Dermis blood vessel endothelial cell (primary cell): ENCODE data around the gene HDAC4. TPM values are rescaled to one million over a fixed set of nuclear protein-coding genes. Genes with fewer than 3 reads are reported as not detected.
A peak's percentile ranks its signal among the peaks of the same experiment; 100 is the strongest.

Source experiments
- DNase-seq: peaks from one replicate; pipeline ENCODE4 v3.0.0; 2010
- total RNA-seq: library from RNA; depleted of rRNA; stranded (reverse); fragments of >200 nt; gene quantifications from 2 replicates; pipeline ENCODE4 v1.2.3, GENCODE V29; 2014

The HDAC4 gene
- total RNA-seq, 1 donor from 2014 or later, result 17.4 TPM

DNA sequence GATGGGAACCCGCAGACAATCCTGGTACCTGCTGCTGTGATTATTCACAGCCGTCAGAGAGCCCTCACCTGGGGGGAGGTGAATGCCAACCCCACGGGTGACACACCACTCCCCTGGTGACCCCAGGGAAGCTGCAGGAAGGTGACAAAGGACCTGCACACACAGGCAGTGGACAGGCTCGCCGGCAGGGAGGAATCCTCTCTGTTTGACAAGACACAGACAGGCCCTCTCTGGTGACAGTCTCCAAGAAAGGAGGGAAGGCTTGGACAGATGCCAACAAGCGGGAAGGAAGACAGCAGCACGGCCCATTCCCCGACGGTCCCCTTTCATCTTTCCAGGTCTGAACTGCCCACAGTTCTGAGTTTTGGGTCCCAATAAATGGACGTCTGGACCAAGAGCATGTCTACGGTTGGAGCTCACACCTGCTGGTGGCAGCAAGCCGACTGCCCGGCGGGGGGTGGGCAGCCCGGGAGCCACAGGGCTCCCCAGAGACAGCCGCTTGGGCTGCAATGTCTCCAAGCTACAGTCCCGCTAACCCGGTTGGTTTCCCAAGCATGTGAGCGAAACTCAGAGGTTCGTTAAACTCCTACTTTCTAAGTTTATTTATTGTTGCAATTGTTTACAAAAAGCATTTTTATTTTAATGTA is 31.8 kb downstream of the HDAC4 start:
- no peak for DNase-seq

DNA sequence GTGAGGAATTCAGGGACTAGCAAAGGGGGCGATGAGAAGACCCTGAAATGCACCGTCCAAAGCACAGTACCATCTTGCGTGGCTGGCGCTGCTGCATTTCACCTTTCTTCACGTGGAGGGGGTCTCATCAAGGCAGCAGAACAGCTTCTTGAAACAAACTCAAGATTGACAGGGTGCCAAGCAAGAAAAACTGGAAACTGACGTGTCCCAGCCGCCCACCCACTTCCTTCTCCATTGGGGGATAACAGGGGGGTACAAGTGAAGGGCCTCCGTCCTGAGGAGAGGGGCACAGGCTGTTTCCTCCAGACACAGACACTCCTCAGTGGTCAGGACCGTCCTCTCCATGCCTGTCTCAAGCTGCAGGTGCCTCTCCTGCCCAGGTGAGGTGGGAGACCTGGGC is 32.5 kb downstream of the HDAC4 start:
- no peak for DNase-seq

DNA sequence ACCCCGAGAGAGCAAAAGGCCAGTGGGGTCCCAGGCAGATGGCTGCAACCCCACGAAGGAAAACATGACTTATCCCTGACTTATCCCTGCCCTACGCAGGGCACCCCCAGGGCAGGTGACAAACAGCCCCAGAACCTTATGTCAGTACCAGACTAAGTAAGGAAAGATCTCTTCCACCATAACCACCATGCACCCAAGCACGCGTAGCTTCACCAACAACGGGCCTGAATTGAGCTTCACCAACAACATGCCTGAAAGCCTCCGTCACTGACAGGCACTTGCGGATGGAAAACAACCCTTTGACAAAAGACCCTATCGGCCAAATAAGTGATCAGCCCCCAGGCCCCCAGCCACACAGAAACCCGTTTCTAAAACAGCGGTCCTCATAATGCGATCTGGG is 34.1 kb downstream of the HDAC4 start:
- DNase-seq, result no peak

DNA sequence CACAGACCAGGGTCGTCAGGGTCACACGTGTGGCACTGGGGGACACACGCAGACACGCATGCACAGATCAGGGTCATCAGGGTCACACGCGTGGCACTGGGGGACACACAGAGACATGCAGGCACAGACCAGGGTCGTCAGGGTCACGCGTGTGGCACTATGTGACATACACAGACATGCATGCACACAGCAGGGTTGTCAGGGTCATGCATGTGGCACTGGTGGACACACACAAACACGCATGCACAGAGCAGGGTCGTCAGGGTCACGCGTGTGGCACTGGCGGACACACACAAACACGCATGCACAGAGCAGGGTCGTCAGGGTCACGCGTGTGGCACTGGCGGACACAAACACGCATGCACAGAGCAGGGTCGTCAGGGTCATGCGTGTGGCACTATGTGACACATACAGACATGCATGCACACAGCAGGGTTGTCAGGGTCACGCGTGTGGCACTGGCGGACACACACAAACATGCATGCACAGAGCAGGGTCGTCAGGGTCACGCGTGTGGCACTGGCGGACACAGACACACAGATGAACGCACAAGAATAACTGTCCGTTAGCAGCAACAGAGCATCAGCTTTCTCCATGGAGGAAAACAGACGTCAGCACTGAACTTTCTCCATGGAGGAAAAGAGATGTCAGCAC is 34.9 kb downstream of the HDAC4 start:
- DNase-seq, result no peak

DNA sequence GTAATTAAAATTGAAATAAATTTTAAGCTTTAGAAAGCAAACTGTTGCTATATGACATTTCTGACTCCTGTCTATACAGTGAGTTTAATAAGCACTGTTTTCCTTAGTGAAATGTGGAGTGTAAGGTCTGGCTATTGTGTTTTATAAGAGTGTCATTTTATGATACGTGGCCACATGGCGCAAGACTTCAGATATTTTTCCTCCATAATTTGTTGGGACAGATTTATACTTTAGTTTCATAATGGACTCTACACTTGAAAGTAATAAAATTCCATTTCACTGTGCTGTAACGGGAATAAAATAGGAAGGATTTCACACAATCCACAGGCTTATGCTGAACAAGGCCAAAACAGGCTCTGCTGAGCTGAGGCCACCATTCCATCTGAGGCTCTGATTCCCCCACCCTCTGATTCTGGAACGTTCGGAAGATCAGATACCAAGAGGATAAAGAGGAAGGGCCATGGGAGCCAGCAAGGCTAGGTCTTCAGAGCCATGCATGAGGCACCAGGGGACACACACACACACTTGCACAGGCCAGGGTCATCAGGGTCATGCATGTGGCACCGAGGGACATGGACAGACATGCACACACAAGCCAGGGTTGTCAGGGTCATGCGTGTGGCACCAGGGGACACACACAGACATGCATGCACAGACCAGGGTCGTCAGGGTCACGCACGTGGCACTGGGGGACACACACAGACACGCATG is 35.6 kb downstream of the HDAC4 start:
- no peak for DNase-seq

DNA sequence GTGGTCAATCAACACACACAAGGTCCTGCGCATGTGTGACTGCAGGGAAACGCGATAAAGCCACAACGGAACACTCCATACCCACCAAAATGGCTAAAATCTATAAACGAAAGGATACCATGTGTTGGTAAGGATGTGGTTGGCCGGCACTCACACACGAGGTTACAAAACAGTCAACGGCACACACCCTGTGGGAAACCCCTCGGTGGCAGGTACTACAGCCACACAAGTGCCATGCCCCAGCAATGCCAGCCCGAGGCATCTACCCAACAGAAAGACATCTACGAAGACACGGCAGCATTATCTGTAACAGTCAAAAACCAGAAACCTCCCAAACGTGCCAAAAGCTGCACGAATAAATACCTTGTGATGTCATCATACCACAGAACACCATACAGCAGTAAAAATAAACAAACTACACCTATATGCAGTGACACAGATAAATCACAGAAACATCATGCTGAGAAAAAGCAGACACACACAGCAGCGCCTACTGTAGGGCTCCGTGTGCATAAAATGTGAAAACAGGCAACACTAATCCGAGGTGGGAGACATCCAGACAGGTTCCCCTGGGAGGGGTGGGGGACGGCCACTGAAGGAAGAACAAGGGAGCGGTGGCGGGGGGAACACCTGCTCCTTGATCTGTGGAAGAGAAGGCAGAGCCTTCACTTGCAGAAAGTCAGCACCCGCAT is 36.7 kb downstream of the HDAC4 start:
- DNase-seq, result no peak

DNA sequence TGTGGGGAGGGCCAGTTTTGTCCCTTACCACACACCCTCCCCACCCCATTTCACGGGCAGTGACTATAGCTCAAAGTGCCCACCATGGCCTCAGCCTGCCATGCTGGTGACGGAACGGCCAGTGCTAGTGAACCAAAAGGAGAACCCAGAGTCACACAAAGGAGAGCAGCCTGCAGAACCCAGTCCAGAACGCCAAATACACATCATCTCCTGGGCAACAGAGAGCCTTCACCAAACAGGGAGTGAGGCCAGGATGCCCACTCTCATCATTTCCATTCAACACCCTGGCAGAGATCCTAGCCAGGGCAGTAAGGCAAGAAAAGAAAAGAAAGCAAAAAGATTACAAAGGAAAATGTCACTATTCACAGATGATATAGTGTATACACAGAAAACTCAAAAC is 38.3 kb downstream of the HDAC4 start:
- DNase-seq, result no peak

DNA sequence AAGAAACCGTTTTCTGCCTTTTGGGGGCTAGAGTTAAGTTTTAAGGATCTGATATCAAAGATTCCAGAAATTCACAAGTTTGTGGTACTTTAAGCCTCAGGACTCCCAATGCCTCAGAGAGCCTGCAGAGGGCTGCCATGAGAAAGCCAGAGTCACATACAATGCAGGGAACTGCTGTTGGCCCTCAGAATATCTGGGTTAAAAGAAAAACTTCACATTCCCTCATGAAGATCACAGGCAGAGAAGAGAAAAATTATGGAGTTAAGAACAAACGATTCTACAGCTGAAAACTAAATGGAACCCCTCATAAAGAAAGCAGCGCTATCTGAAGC is 39.5 kb downstream of the HDAC4 start:
- peak; percentile 24 for DNase-seq

DNA sequence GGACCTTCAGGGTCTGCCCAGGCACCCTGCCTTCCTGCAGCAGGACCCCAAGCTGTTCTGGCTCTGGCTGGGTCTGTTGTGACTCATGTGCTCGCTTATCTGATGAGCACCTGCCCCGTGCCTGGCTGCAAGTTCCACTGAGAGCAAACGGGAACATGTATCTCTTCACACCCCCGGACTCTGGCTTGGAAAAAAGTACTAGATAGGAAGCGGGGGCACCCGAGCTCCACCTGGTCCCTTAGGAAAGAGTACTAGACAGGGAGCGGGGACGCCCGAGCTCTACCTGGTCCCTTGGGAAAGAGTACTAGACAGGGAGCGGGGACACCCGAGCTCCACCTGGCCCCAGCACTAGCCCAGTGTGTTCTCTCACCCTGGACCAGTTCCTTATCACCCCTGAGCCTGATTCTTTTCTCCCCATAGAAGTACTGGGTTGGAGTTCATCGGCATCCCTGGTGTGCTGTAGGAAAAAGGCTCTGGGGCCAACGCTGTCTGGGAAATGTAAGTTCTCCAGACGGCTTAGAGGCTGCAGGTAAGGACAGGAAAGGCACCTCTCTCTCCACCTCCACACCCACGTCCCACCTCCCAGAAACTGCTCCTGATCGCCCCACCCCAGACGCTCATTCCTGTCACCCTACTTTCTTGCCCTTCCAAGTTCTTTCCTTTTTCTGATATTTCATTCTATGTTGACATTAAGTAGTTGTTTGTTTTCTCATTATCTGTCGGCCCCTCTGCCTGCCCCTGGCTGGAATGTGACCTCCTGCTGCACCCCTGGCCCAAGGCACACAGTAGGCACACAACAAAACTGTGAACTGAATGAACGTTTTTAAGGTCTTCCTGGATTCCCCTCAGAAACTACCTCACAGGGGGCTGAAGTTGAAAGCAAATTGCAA is 40.2 kb downstream of the HDAC4 start:
- DNase-seq, result no peak

DNA sequence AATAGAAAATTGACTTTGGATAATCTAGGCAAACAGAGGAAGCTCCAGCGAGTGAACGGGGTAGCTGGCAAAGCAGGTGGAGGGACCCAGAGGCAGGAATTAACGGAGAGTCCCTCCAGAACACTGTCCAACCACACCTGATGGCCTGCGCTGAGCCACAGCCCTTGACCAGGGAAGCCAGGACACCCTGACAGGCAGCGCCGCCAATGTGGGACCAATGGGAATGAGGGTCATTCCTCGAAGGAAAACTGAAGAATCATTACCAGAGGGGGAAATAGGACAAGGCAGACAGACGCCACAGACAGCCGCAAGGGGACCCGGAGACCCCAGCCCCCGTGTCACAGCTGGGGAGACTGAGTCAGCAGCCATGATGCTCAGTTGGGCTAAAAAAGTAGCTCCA is 40.8 kb downstream of the HDAC4 start:
- DNase-seq, result no peak

DNA sequence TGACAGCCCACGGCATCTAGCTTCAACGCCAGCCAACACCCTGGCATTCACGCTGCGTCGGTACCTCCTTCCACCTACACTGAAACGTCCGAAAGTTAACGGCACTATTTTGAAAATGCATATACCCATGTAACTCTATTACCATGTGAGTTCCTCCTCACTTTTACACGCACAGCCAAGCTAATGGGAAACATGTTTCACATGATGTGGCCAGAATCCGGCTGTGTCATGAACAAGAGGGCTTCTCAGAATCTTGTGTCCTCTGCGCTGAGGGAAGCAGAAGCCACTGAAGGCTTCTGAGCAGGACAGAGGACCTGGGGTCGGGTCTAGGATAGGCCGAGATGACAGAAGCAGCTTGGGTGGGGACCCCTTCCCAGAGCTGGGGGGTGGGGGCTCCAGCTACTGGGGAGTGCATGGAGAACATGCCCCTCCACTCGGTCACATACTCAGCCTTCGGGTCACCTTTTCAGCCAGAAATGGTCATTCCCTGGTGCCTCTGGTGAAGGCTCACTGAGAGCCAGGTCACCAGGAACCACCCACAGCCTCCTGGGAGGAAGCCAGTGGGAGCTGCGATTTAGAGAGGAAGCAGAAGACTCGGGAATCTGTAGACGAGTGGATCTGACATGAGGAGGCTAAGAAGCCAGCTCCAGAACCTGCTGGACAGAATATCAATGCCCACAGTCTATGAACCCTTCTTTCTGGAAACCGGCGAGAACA is 41.5 kb downstream of the HDAC4 start:
- no peak for DNase-seq

DNA sequence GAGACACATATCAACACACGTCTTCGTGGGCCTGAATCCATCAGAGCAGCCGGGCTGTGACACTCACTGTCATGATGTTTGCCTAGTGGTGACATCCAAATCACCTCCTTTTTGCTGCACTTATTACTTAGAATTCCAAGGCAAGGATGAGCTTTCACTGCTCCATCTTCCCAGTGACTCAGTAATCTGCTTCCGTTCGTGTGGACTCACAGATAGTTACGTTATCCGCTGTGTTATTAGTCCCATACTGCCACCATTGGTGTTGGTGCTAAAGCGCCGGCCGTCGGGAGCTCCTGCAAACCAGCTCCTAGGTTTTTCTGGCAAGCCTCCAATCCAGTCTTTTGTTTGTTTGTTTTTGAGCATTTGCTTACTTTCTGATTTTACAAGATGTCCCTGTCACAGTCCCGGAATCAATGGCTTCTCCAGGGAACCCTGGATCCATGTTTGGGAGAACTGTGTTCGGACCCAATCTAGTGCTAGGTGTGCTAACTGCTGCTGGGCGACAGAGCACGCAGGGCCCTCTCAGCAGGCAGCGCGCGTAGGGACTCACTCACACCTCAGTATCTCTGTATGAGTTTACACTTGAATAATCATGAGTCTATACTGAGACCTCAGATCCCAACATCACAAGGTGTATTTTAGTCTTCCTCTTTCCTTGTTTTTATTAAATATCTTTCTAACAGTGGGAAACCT is 42.6 kb downstream of the HDAC4 start:
- DNase-seq, result no peak

DNA sequence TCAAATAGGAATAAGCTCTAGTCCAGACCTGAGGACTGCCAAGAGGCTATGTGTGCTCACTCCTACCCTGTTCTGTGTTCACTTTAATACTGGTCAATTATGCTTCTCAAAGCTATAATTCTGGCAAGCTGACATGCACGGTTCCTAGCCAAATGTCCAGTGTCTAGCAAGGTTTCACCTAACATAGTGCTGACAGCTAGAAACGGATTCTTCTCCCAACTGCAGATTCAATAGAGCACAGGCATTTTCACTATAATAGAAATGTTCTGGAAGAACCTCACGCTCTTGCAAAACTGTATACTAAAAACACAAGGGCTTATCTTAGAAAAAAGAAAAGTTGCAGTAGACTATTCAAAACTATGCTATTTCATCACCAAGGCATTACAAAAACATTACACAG is 45.1 kb downstream of the HDAC4 start:
- DNase-seq, result no peak

DNA sequence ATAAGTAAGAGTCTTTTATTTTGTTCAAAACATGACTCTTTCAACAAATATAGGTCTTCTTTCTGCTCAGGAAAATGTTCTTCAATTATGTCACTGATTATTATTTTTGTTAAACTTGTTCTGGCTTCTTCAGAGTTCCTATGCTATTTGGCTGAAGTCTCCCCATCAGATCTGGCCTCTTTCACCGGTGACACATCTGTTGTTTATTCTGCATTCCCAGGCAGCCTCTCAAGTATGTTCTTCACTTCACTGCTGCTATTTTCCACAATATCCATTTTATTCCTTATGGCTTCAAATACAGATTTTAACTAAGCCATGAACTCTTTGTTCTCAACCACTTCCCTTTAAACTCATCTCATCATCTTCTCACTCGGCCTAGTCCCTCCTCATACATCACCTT is 45.7 kb downstream of the HDAC4 start:
- DNase-seq, result no peak

DNA sequence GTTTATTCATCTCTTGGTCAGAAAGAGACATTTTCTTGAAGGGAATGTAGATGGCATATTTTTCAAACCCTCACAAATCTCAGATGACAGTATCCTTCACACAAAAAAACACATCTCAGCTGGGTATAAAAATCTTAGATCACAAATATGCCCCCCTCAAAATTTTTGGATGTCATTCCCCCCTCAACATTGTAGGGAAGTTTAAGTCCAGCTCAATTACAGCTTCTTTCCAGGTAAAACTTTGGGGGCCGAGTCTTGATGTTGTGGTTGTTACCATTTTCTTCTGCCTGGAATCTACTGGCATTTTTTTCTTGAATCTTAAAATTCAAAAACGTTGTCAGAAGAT is 46.1 kb downstream of the HDAC4 start:
- no peak for DNase-seq

DNA sequence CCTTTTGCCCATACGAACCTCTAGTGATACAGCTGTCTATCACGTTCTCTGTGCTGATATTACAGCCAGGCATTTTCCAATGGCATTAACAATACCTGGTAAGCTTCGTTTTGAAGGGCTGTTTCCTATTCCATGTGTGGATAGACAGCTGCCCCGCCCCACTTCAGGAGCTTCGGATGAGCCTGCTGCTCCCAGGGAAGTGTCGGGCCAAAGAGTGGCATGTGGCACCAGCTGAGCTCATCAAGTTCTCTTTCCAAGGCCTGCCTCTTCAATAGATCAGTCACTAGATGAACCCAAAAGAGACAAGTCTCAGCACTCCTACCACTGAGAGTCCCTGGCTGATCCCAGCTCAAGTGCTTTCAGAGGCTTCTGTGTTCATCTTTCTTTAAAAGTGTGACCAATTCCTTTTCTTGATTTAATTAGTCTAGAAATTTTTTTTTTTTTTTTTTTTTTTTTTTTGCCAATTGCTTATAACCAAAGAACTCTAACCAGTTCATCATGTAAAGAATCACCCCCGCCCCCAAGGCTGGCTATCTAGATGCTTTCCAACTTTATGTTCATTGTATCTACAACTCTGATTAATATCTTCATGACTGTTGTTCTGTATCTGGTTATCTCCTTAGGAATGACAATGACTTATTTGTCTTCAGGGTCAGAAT is 46.6 kb downstream of the HDAC4 start:
- DNase-seq, result no peak

DNA sequence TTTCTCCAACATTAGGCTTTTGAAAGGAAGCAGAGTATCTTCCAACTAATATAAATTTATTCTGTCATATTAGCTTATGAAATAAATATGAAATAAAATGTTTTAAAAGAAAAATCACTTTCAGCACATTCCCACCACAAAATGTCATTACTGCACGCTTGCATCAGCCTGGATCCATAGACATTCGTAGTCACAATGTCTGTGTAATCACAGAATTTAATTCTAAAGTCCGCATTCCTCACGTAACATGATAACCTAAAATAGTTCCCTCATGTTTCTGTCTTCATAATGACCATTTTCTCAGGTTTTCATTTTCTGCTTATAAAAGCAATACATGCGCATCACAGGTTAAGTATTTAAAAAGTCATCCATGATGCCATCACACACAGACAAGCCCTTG is 47.1 kb downstream of the HDAC4 start:
- DNase-seq, result no peak

DNA sequence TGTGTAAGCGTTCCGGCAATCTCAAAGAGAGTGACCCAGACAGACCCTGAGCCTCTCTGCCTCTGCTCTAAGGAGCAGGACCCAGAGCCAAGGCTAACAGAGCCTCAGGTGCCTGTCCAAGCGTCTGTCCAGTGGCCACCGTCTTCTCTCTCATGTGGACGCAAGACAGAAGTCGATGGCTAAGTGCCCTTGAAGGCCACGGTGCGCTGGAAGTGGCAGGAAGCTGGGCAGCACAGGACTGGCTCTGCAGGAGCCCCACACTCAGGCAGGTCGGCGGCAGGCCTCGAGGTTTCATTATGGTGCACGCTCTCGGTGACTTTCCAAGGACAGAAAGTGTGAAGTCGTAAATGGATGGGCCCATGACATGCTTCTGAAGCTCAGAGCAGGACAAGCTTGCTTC is 49.1 kb downstream of the HDAC4 start:
- no peak for DNase-seq

DNA sequence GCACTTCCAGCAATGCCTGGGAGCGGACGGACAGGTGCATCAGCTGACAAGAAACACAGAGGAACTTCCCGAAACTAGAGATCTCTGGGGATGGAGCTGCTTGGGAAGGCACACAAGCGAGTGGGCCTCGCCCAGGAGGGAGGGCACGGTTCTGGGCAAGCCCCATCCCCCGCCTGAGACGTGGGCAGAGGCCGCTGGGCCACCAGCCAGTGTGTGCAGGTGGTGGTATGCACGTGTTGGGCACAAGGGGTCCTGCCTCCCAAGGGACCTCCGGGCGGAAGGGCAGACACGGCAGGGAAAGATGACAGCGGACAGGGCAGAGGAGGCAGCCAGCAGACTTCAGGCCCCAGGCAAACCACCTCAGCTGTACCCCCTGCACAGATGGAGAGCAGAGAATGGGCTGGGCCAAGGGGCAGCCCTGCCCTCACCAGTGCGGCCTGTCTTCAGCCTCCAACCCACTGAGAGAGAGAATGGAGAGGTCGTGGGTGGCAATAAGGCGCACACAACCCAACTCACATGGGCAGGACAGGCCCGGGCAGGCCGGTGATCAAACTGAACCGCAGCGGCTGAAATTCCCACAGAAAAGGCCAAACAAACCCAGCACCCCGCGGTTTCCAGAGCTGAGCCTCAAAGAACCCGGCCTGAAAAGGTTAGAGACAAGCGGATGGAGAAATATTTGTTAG is 51.2 kb downstream of the HDAC4 start:
- DNase-seq, result no peak
